Nephron progenitor cell (in vitro differentiated cells): Measurements from ENCODE around the gene RIN2.
A peak's percentile ranks its signal among the peaks of the same experiment; 100 is the strongest.

ENCODE experiments used
- DNase-seq: peaks from one replicate; pipeline ENCODE4 v3.0.0; 2021
- H3K27ac Mint-ChIP-seq: 2 replicates; pipeline ENCODE4 v1.8.0; 2021; ENCODE audit warnings: mild to moderate bottlenecking, moderate library complexity, mixed read lengths
- H3K27me3 Mint-ChIP-seq: 2 replicates; pipeline ENCODE4 v1.8.0; 2021; ENCODE audit warnings: mild to moderate bottlenecking, low read depth, mixed read lengths; ENCODE audit not compliant: poor library complexity
- H3K36me3 Mint-ChIP-seq: 2 replicates; pipeline ENCODE4 v1.8.0; 2021; ENCODE audit warnings: low read depth, mixed read lengths
- H3K4me1 Mint-ChIP-seq: 2 replicates; pipeline ENCODE4 v1.8.0; 2021; ENCODE audit warnings: mixed read lengths
- H3K4me3 Mint-ChIP-seq: 2 replicates; pipeline ENCODE4 v1.8.0; 2021; ENCODE audit warnings: mild to moderate bottlenecking, moderate library complexity, mixed read lengths
- H3K9me3 Mint-ChIP-seq: 2 replicates; pipeline ENCODE4 v1.8.0; 2021; ENCODE audit warnings: mild to moderate bottlenecking, moderate library complexity, mixed read lengths
- TF ChIP-seq, protein P1 (sequence below): fragments of 200-600 bp; sonication (generic); IDR thresholded peaks from 2 replicates; pipeline ENCODE4 v1.5.0; 2021; ENCODE audit warnings: antibody characterized with exemption

The RIN2 gene

DNA sequence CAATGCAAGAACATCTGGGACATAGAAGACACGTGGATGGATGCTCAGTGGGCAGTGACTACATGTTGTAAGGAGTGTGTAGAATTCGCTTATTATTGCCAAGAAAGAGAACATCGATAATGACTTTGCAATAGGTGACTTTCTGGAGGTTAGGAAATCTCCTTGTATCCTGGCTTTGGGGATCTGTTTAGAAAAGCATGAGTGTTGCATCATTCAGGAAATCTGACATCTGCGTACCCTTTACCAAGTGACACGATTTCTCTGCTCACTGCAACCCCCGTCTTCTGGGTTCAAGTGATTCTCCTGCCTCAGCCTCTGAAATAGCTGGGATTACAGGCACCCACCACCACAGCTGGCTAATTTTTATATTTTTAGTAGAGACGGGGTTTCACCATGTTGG is 23.2 kb downstream of the RIN2 start:
- TF ChIP-seq, protein P1, sequence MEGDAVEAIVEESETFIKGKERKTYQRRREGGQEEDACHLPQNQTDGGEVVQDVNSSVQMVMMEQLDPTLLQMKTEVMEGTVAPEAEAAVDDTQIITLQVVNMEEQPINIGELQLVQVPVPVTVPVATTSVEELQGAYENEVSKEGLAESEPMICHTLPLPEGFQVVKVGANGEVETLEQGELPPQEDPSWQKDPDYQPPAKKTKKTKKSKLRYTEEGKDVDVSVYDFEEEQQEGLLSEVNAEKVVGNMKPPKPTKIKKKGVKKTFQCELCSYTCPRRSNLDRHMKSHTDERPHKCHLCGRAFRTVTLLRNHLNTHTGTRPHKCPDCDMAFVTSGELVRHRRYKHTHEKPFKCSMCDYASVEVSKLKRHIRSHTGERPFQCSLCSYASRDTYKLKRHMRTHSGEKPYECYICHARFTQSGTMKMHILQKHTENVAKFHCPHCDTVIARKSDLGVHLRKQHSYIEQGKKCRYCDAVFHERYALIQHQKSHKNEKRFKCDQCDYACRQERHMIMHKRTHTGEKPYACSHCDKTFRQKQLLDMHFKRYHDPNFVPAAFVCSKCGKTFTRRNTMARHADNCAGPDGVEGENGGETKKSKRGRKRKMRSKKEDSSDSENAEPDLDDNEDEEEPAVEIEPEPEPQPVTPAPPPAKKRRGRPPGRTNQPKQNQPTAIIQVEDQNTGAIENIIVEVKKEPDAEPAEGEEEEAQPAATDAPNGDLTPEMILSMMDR, result no peak
- H3K4me1 Mint-ChIP-seq, result peaks cover 50% of the 10 kb centered on the region
- no peak for DNase-seq
- H3K36me3 Mint-ChIP-seq, result peaks cover 25% of the 10 kb centered on the region
- no peaks in the 10 kb centered on the region for H3K9me3 Mint-ChIP-seq
- H3K27ac Mint-ChIP-seq, result no peak overlapping the region
- H3K27me3 Mint-ChIP-seq, result no peaks in the 10 kb centered on the region
- H3K4me3 Mint-ChIP-seq, result no peak overlapping the region

DNA sequence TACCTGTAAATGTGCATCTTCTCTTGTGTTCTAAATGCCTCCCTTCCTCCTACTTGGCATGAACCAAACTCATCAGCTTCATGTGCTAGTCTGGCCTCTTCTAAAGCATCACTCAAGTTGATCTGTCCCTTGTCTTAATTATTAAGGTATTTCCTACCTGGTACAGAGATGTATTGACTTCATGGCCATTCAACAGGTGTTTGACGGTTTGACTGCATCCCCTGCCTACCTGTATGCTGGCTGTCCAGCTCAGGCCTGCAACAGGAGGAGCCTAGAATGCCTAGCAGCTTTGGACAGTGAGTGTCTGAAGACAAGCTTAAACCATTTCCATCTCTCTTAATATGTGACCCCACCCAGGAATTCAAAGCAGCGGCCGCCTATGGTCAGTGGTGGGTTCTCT is 24.6 kb downstream of the RIN2 start:
- H3K4me1 Mint-ChIP-seq, result peaks cover 55% of the 10 kb centered on the region
- no peak overlapping the region for H3K4me3 Mint-ChIP-seq
- DNase-seq, result no peak
- TF ChIP-seq, protein P1, result no peak
- no peak overlapping the region for H3K27ac Mint-ChIP-seq
- peaks cover 32% of the 10 kb centered on the region for H3K36me3 Mint-ChIP-seq
- H3K27me3 Mint-ChIP-seq, result no peaks in the 10 kb centered on the region
- H3K9me3 Mint-ChIP-seq, result peaks cover 2% of the 10 kb centered on the region

DNA sequence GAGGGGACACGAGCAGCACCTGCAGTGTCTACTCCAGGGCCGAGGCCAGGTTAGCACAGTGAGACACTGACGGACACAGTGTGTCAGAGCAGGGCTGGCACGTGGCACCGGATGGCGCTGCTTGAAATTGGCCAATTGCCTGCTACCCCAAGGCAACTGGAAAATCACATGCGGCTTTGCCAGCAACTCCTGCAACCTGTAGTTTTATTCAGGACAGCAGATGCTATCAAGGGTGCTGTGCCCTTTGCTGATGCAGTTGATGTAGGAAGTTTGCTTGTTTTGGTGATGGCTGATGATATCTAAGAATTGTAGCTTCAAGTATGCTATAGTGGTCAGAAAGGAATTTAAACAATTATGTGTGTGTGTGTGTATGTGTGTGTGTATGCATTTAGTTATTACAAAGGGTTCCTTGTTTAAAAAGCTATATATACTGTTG is 25.9 kb downstream of the RIN2 start:
- Mint-ChIP-seq H3K4me1 (peaks cover 55% of the 10 kb centered on the region), H3K4me3 (no peak overlapping the region), H3K36me3 (peaks cover 44% of the 10 kb centered on the region), H3K27me3 (no peaks in the 10 kb centered on the region), H3K9me3 (peaks cover 14% of the 10 kb centered on the region), H3K27ac (peak overlapping the region; percentile 70)
- DNase-seq, result no peak
- TF ChIP-seq, protein P1, result no peak

DNA sequence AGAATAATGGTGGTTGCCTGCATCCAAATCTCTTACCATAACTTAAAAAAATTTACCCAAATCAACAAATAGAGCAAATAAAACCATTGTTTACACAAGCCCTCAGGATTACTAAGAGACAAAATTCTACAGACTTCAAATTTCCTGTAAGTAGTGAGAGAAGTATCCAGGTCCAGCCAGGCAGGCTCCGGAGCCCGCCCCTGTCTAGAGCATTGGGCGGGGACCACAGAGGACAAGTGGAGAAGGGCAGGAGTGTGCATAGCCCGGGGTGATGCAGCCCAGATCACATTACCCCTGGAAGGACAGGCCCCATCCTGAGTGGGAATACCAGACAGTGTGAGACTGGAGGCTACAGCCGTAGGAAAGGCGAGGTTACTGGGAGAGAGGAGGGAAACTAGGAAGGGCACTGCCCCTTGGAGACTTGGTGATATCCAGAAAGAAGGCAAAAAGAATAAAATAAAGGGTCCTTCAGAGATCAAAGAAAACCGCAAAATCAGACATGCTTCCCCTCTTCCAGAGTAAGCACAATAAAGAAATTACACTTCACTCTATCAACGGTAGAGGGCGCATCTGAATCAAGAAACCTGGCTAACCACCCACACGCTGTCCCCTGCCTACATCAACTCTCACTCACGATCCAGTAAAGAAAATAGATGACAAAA is 26.6 kb downstream of the RIN2 start:
- peaks cover 55% of the 10 kb centered on the region for H3K4me1 Mint-ChIP-seq
- peak overlapping the region; percentile 70 for H3K27ac Mint-ChIP-seq
- peak overlapping the region; percentile 54 for H3K4me3 Mint-ChIP-seq
- H3K9me3 Mint-ChIP-seq, result peaks cover 20% of the 10 kb centered on the region
- H3K36me3 Mint-ChIP-seq, result peaks cover 51% of the 10 kb centered on the region
- no peaks in the 10 kb centered on the region for H3K27me3 Mint-ChIP-seq
- TF ChIP-seq, protein P1, result peak; percentile 77
- peak; percentile 43 for DNase-seq

DNA sequence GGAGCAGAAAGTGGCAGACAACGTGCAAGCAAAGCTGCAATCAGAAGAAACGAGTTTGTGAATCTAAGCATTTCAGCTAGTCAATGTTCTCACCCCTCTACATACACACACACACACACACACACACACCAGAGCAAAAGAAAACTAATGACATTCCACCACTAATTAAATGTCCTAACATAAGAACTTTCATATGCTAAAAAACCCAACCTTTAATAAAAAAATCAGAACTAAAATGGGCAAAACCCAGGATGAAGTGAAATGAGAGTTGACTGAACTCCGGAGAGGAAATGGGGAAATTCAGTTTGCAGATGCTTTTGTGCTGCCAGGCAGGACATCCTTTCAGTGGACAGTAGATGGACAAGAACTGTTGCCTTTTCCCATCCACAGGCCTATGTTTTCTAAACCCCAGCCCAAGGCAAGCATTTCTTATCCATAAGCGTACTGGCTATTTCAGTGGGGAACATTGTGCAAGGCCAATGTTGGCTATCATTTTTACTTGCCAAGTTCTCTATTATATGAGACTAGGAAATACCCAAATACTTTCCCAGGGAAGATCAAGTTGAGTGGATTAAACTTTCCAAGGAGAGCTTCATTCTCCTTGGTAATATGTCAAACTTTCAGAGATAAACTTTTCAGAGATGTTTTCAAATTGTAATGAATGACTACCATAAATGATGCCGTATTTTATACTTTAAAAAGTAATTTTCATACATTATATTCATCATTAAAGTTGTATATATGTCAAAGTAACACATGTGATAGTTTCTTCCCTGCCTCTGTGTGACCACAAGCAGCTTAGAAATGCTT is 27.3 kb downstream of the RIN2 start:
- H3K27me3 Mint-ChIP-seq, result no peaks in the 10 kb centered on the region
- H3K4me1 Mint-ChIP-seq, result peaks cover 49% of the 10 kb centered on the region
- DNase-seq, result no peak
- no peak overlapping the region for H3K4me3 Mint-ChIP-seq
- TF ChIP-seq, protein P1, result no peak
- H3K9me3 Mint-ChIP-seq, result peaks cover 26% of the 10 kb centered on the region
- peaks cover 53% of the 10 kb centered on the region for H3K36me3 Mint-ChIP-seq
- H3K27ac Mint-ChIP-seq, result no peak overlapping the region

DNA sequence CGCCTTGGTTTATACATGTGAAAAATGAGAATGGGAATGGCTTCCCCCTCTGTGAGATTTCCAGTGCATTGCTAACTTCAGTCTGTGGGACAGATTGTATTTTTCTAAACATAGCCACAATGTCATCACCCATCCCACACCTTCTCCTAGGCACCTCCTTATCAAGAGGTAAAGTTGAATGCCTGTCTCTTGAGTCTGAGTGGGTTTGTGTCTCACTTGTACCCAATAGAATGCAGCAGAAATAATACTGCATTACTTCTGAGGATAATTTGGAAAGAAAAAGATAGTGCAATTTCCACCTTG is 27.9 kb downstream of the RIN2 start:
- Mint-ChIP-seq H3K4me3 (no peak overlapping the region), H3K27me3 (no peaks in the 10 kb centered on the region), H3K27ac (peak overlapping the region; percentile 97), H3K4me1 (peaks cover 44% of the 10 kb centered on the region), H3K36me3 (peaks cover 53% of the 10 kb centered on the region), H3K9me3 (peaks cover 26% of the 10 kb centered on the region)
- DNase-seq, result no peak
- TF ChIP-seq, protein P1, result no peak
